Lower lobe of right lung (tissue), 2 donors: ENCODE measurements around the gene SNF8. TPM values are rescaled to one million over a fixed set of nuclear protein-coding genes. Genes with fewer than 3 reads are reported as not detected.

Experiments
- ATAC-seq, 2 donors: fragments of 200-7000 bp; cut with Tn5 transposase; one replicate each; pipeline ENCODE4 v1.9.1; 2020 to 2022; ENCODE audit warnings: mild to moderate bottlenecking in 2 of 2, moderate library complexity in 2 of 2
- DNase-seq: peaks from one replicate; pipeline ENCODE4 v3.0.0-alpha.2; 2020
- H3K27ac ChIP-seq: fragments of 200-600 bp; one replicate; pipeline ENCODE4 v1.8.0; 2022
- H3K27me3 ChIP-seq: fragments of 200-600 bp; one replicate; pipeline ENCODE4 v1.8.0; 2022; ENCODE audit warnings: low read depth
- H3K36me3 ChIP-seq: fragments of 200-600 bp; one replicate; pipeline ENCODE4 v1.8.0; 2022; ENCODE audit warnings: mild to moderate bottlenecking
- H3K4me1 ChIP-seq: fragments of 200-600 bp; one replicate; pipeline ENCODE4 v1.8.0; 2022
- H3K4me3 ChIP-seq: fragments of 200-600 bp; one replicate; pipeline ENCODE4 v1.8.0; 2022; ENCODE audit warnings: mild to moderate bottlenecking
- H3K9me3 ChIP-seq: fragments of 200-600 bp; one replicate; pipeline ENCODE4 v1.8.0; 2022
- intact Hi-C: fragments of 100-400 bp; cut with DNase I; formaldehyde crosslinking; loops from one replicate; pipeline ENCODE4 v1.11.0; 2022
- total RNA-seq: library from RNA; stranded (reverse); fragmentation: NEBNext Ultra II Directional; extraction: Animal tissue kit (Norgen Biotek cat#: 25700); gene quantifications from one replicate; pipeline ENCODE4 v1.2.1, GENCODE V29; 2021
- TF ChIP-seq, protein P1 (sequence below): fragments of 200-600 bp; IDR thresholded peaks from one replicate; pipeline ENCODE4 v1.8.0; 2022; ENCODE audit warnings: antibody characterized with exemption, mild to moderate bottlenecking
- donor health status: DM: no; HTN: yes; CAD: no; lungs with severe emphysema.

SNF8 gene
- total RNA-seq, 1 donor from 2014 or later: 76.9 TPM

DNA sequence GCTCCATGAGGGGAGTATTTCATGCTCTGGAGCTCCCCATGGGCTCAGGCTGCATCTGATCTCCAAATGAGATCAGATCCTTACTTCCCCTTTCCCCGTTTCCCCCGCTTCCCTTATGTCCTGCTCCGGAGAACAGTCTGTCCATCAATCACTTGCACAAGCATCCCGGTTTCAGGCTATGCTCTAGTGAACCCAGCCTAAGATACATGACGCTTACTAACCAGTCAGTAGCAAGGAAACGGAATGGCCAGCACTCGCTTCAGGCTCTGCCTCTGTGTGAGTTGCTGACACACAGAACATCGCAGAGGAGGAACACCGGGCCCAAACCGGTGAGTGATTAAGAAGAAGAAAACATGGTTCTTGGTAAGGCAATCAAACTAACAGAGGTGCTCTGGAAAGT lies 61.5 kb downstream of the SNF8 start:
- intact Hi-C loops: no loop called here
- TF ChIP-seq, protein P1, sequence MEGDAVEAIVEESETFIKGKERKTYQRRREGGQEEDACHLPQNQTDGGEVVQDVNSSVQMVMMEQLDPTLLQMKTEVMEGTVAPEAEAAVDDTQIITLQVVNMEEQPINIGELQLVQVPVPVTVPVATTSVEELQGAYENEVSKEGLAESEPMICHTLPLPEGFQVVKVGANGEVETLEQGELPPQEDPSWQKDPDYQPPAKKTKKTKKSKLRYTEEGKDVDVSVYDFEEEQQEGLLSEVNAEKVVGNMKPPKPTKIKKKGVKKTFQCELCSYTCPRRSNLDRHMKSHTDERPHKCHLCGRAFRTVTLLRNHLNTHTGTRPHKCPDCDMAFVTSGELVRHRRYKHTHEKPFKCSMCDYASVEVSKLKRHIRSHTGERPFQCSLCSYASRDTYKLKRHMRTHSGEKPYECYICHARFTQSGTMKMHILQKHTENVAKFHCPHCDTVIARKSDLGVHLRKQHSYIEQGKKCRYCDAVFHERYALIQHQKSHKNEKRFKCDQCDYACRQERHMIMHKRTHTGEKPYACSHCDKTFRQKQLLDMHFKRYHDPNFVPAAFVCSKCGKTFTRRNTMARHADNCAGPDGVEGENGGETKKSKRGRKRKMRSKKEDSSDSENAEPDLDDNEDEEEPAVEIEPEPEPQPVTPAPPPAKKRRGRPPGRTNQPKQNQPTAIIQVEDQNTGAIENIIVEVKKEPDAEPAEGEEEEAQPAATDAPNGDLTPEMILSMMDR: no peak
- no peaks in the 10 kb centered on the region for H3K9me3 ChIP-seq
- no peaks in the 10 kb centered on the region for H3K36me3 ChIP-seq
- no peak for ATAC-seq
- H3K27me3 ChIP-seq: no peaks in the 10 kb centered on the region
- no peak overlapping the region for H3K4me3 ChIP-seq
- DNase-seq: no peak
- H3K4me1 ChIP-seq: peaks cover 13% of the 10 kb centered on the region
- H3K27ac ChIP-seq: no peak overlapping the region

DNA sequence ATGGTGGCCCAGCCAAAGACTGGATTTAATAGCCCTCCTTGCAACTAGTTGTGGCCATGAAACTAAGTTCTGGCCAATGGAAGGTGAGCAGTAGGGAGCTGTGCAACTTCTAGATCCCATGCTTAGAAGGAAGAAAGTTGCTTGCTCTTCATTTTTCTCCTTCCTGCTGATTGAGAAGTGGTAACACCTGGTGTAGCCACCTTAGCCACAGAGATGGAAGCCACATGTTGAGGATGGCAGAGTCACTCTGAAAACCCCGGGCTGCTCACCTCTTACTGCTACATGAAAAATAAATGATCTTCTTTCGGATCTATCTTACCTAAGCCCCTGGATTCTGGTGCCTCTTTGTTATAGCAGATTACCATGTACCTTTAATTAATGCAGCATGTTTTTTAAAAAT lies 62.4 kb downstream of the SNF8 start:
- intact Hi-C loops: no loop called here
- no peak overlapping the region for H3K27ac ChIP-seq
- peaks cover 14% of the 10 kb centered on the region for H3K4me1 ChIP-seq
- no peaks in the 10 kb centered on the region for H3K27me3 ChIP-seq
- H3K4me3 ChIP-seq: no peak overlapping the region
- TF ChIP-seq, protein P1: no peak
- no peaks in the 10 kb centered on the region for H3K9me3 ChIP-seq
- ATAC-seq: no peak
- H3K36me3 ChIP-seq: no peaks in the 10 kb centered on the region
- DNase-seq: no peak

Other genes with a start within 250 kb of the SNF8 start
- not detected for gene PRAC1, start 222.3 kb downstream of the SNF8 start, total RNA-seq
- not detected for gene PRAC2, start 221.7 kb downstream of the SNF8 start, total RNA-seq
- not detected for gene HOXB13, start 216.1 kb downstream of the SNF8 start, total RNA-seq
- gene TTLL6, start 127.6 kb downstream of the SNF8 start, total RNA-seq: 2.7 TPM
- gene CALCOCO2, start 113.8 kb downstream of the SNF8 start, total RNA-seq: 174 TPM
- gene ATP5MC1, start 52.1 kb downstream of the SNF8 start, total RNA-seq: 42.6 TPM
- gene UBE2Z, start 36.4 kb downstream of the SNF8 start, total RNA-seq: 65.0 TPM
- not detected for gene GIP, start 23.8 kb upstream of the SNF8 start, total RNA-seq
- gene IGF2BP1, start 52.5 kb upstream of the SNF8 start, total RNA-seq: not detected
- gene B4GALNT2, start 187.9 kb upstream of the SNF8 start, total RNA-seq: 0.15 TPM